Measurements from ENCODE around the gene CAMTA1.

The CAMTA1 gene

DNA sequence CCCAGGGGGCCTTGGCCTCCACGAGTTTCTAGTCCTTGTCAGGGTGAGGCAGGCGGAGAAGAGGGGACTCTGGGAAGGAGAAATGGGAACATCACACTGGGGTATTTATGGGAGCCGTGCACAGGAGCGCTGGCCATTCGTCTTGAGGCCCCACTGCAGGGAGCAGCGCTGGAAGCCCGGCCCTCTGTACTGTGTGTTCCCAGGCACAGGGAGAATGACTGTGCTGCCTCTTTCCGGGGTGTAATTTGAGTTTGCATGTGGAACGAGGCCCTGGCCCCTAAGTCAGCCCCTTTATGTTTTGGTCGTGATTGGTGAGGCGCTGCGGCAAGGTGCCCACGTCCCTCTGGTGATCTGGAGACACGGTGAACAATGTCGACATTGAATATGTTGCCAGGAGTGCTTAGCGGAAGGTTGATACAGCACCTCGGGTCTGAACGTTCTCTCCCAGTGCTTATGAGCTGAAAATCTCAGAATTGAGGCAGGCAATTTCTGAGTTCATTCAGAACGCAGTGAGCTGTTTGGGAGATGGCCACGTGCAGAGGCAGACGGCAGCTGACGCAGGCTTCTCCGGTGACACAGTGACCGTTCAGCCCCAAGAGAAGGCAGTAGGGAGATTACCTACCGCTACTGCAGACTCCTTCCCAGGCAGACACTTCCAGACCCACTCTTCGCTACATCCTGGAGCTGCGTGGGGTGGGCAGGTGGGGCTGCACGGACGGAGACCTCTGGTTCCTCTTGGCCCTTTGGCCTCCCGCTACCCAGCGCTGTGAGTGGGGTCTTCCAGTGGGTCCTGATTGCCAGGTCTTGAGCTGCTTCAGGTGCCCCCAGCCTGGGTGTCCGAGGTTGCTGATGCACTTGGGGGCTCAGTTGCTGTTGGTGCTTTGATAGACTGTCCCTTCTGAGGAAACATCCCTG is 265.8 kb downstream of the CAMTA1 start:
- DNase-seq: no peak

DNA sequence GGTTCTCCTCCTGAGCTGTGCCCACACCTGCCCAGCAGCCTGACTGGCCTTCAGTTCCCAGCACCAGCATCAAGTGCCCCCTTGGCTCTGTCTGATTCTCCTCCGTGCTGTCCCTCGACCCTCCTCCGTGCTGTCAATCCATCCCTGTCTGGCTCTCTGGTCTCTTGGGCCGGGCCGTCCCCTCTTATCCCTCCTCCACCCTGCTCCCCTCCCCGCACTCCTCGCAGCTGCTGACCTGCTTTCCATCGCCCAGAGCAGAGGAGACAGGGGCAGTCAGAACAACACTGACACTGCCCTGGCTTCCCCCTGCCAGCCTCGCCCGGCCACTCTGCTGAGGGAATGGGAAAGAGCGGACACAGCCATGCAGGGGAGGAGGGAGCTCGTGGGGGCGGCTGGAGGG is 267.4 kb downstream of the CAMTA1 start:
- DNase-seq: no peak

GRCh38 chr1:7060745-7061144 is 275.5 kb downstream of the CAMTA1 start:
- no peak for DNase-seq

GRCh38 chr1:7062346-7063061 is 277.2 kb downstream of the CAMTA1 start:
- no peak for DNase-seq

- DNase-seq: no peak
Measured at GRCh38 chr1:7063981-7064380, 278.7 kb downstream of the CAMTA1 start.

DNA sequence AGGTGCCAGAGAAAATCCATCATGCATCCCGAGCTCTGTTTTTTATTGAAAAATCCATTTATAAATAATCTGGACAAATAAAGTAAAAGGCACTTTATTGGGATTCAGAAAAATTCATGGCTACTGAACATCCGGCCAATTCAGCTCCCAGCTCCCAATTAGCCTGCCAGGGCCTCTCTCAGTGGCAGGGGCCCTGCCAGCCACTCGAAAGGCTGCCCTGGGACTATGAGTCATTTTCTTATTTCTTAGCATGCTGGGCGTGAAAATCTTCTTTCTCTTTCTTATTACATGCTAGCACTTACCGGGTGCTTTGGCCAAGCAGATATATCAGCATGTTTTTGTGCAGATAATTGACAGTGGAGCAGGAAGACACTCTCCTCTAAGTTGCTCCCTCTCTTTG is 283.3 kb downstream of the CAMTA1 start:
- no peak for DNase-seq

DNA sequence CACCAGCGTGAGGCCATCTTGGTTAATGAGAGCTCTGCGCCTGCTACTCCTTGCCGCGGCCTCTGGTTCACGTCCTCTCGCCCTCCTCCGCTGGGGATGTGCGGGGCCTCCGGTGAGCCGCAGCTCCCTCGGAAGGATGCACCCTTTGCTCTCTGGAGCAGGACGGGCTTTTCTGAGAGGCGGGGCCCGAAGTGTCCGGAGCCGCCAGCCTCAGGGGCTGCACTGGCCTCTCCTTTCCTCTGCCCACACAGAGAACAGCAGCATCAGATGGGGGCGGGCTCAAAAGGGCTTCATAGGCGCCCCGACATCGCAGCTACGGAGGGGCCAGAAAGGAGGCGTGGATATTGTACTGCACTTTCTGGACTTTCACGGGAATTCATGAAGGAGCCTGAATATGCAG is 284.7 kb downstream of the CAMTA1 start:
- no peak for DNase-seq

DNA sequence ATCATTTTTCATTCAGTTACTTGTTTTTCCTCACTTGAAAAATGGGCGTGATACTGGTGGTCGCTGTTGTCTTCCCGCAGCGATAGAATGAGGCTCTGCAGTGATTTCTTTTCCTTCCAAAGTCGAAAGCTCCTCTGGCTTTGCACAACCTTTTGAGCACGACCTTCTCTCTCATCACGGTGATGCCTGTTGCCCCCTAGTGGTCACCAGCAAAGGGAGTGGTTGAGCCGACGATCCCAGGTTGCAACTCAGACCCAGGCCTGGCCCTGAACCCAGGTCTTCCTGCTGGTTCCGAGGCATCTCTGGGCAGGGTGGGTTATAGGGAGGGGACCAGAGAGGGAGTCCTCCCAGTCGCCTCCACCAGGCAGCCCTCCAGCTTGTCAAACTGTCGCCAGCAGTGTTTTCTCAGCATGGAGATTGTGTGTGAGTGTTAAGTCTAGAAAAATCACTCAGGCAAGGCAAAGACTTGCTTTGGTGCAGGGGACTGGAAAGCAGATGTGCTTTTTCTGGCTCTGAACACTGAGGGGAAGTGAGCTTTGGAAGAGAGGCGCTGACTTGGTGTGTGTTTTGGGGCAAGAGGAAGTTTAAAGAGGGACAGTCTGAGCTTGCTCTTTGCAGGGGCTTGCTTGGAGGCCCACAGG is 285.3 kb downstream of the CAMTA1 start:
- peak; percentile 5 for DNase-seq

- DNase-seq: no peak
Measured at GRCh38 chr1:7076117-7076516, 290.9 kb downstream of the CAMTA1 start.

- no peak for DNase-seq
Measured at GRCh38 chr1:7076572-7076971, 291.3 kb downstream of the CAMTA1 start.

- DNase-seq: no peak
Measured at GRCh38 chr1:7077136-7077535, 291.9 kb downstream of the CAMTA1 start.

DNA sequence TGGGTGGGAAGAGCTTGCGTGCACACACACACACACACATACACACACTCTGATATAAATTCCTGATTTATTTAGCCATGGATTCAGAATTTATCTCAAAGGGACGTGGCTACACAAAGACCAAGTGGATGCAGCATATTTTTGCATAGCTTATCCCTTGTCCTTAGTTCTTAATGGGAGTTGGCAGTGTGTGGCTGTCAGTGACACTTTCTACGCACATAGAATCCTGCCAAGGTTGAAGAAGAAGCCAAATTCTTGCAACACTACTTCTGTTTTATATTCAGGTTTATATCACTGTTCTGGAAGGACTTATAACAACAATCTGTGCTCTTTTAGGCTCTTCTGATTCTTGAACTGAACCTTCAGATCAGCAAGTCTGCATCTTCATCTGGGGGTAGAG is 292.7 kb downstream of the CAMTA1 start:
- DNase-seq: no peak

DNA sequence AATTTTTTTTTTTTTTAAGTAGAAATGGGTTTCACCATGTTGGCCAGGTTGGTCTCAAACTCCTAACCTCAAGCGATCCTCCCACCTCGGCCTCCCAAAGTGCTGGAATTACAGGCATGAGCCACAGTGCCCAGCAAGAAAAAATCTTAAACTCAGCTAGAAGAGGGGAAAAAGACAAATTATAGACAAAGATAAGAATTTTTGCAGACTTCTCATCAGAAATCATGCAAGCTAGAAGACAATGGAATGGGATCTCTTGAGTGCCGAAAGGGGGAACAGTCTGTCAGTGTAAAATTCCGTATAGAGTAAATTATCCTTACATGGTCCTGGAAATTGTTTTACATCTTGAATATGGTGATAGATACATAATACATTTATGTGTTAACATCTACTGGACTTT is 294.4 kb downstream of the CAMTA1 start:
- no peak for DNase-seq

GRCh38 chr1:7084232-7084894 is 299.1 kb downstream of the CAMTA1 start:
- DNase-seq: no peak

DNA sequence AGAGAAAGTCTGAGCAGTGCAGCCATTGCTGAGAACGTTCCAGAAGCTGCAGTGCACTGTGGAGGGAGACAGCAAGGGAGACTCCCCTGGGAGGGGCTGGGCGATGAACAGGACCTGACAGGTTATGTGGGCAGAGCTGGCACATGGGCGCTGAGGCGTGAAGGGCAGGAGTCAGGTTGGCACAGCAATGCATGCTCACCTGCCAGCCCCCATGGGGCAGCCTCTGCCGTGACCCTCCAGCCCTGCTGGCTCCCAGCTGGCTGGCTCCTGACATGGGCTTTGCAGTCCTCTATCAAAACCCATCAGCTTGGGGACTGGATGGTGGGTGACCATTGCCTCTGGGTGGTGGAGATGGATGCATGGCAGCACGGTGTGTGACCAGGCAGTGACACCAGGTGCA is 300.3 kb downstream of the CAMTA1 start:
- no peak for DNase-seq

- no peak for DNase-seq
Measured at GRCh38 chr1:7086106-7086505, 300.9 kb downstream of the CAMTA1 start.

GRCh38 chr1:7087888-7088287 is 302.6 kb downstream of the CAMTA1 start:
- DNase-seq: no peak

GRCh38 chr1:7089497-7089896 is 304.2 kb downstream of the CAMTA1 start:
- DNase-seq: no peak

DNA sequence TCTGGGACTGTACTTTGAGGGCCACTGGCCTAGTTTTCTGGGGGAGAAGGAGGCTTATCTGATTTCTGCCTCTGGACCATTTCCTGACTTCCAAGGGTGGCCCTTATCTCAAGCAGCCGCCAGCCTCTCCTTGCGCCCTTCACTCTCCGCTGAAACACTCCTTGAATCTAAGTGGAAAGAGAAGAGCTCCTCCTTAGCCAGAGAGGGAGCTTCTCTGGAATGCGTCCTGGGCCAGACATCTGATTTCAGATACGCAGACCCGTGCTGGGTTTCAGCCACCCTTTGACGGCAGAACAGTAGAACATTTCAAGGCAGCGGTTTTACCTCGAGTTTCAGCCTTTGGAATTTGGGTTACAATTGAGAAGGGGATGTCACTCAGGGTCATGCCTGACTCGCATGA is 308.0 kb downstream of the CAMTA1 start:
- no peak for DNase-seq

GRCh38 chr1:7094086-7094485 is 308.8 kb downstream of the CAMTA1 start:
- no peak for DNase-seq

DNA sequence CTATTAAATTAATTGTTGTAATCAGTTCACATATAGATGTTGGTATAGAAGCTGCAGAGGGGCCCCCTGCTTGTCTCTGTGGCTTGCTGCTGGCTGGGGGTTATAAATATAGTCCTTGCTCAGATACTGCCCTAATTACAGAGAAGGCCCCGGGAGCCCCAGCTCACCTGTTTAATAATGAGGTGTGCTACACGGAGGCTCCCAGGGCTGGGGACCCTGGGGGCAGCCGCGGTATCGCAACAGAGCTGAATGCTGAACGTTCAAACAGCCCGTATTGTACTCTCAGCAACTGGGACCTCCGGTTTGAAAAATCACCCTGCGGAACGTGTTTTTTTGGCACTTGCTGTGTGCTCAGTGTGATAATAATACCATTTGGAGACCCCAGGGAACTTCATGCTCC is 309.3 kb downstream of the CAMTA1 start:
- DNase-seq: no peak

DNA sequence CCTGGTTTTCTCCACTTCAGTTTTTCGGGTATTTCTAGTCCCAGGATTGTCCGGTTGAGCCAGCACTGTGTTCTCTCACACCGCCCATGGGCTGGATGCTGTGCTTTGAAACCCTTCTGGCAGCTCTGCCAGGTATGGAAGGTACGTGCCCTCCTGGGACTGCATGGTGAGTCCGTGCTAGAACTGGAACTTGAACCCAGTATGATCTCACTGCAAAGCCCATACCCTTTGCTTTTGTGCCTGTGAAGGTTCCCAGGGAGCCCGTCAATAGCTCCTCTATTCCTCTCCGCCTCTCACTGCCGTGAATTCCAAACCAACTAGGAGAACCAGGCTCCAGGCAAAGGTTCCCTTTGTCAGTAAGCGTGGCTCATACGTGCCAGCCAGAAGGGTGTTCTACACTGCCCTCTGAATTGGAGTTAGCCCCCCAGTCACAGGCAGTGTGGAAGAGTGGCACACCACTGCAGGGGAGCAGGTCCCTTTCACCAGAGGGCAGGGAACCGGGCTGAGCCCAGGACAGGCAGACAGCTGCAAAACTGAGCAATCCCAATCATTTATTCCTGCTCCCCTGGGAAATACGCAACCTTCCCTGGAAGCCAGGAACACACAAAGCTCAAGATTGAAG is 310.2 kb downstream of the CAMTA1 start:
- no peak for DNase-seq

All from NCI-H446 treated with DMSO at 0.1 percent for 48 hours (cell line).